Panc1 (cell line): ENCODE measurements around the gene SYT13.

ENCODE experiments used
- POLR2AphosphoS5 ChIP-seq: IDR thresholded peaks from 2 replicates; pipeline ENCODE4 v1.6.1; 2012; ENCODE audit warnings: mild to moderate bottlenecking, low read depth, low read length, moderate library complexity
- TF ChIP-seq, protein P1 (sequence below): fragments of 450-650 bp; IDR thresholded peaks from 2 replicates; pipeline ENCODE4 v1.5.1; 2017; ENCODE audit warnings: mild to moderate bottlenecking

DNA sequence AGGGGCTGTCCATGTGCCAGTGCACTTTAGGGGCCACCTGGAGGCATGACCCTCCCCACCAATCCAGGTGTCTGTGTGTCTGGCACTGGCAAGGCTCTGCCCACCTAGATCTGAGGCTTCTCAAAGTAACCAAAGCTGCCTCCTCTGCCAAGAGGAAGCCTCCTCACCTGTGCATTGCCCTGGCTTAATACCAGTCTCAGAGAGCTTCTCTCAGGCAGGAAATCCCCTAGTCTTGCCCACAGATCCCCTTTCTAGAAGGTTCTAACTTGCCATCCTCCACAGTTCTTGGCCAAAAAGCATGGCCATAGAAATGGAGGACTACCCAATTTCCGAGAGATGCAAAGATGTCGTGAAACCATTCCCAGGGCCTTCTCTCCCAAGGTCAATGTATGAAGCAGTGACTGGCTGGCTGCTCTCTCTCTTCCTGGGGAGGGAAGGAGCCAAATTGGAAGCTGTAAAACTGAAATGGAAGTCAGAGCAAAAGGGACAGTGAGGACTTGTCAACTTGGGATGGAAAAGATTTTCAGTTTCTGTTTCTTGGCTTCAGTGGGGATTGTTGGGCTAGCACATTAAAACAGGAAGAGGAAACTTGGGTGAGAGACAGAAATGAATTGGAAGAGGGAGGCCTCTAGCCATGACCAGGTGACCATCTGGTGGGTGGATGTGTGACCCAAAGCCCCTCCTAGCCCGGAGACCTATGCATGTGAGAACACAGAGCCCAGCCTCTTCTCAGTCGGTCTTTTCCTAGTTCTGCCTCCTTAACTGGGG, 70.9 kb downstream of the SYT13 start:
- TF ChIP-seq, protein P1, sequence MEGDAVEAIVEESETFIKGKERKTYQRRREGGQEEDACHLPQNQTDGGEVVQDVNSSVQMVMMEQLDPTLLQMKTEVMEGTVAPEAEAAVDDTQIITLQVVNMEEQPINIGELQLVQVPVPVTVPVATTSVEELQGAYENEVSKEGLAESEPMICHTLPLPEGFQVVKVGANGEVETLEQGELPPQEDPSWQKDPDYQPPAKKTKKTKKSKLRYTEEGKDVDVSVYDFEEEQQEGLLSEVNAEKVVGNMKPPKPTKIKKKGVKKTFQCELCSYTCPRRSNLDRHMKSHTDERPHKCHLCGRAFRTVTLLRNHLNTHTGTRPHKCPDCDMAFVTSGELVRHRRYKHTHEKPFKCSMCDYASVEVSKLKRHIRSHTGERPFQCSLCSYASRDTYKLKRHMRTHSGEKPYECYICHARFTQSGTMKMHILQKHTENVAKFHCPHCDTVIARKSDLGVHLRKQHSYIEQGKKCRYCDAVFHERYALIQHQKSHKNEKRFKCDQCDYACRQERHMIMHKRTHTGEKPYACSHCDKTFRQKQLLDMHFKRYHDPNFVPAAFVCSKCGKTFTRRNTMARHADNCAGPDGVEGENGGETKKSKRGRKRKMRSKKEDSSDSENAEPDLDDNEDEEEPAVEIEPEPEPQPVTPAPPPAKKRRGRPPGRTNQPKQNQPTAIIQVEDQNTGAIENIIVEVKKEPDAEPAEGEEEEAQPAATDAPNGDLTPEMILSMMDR: no peak
- TF ChIP-seq POLR2AphosphoS5: no peak
